Measurements from ENCODE around the gene SERTAD1. TPM values are rescaled to one million over a fixed set of nuclear protein-coding genes. Genes with fewer than 3 reads are reported as not detected.

SERTAD1 gene
- total RNA-seq, 1 experiment from 2014 or later = 4.4 TPM

- DNase-seq = no peak
- H3K4me3 ChIP-seq = no peak overlapping the region
- peaks cover 25% of the 10 kb centered on the region for H3K36me3 ChIP-seq
- H3K9me3 ChIP-seq (replicated peaks) = no peaks in the 10 kb centered on the region
- no peaks in the 10 kb centered on the region for H3K27me3 ChIP-seq
- no peak overlapping the region for H3K27ac ChIP-seq
- peaks cover 16% of the 10 kb centered on the region for H3K4me1 ChIP-seq
Measured at GRCh38 chr19:40371802-40372122, 54.0 kb downstream of the SERTAD1 start.

Other genes starting within 250 kb of the SERTAD1 start
- 9.5 and 10.1 TPM in 2 replicates for gene MAP3K10, start 234.6 kb downstream of the SERTAD1 start, total RNA-seq (2014; rRNA removed; shearing (Covaris generic))
- gene TTC9B, start 207.6 kb downstream of the SERTAD1 start, total RNA-seq (2014; rRNA removed; shearing (Covaris generic)) = not detected in 2 replicates
- 0.08 TPM in 1 of 2 replicates, not detected in the other for gene CCNP, start 199.3 kb downstream of the SERTAD1 start, total RNA-seq (2014; rRNA removed; shearing (Covaris generic))
- 138 and 142 TPM in 2 replicates for gene AKT2, start 140.6 kb downstream of the SERTAD1 start, total RNA-seq (2014; rRNA removed; shearing (Covaris generic))
- gene C19orf47, start 77.6 kb downstream of the SERTAD1 start, total RNA-seq (2014; rRNA removed; shearing (Covaris generic)) = 33.7 and 35.4 TPM in 2 replicates
- 287 and 295 TPM in 2 replicates for gene PLD3, start 77.3 kb downstream of the SERTAD1 start, total RNA-seq (2014; rRNA removed; shearing (Covaris generic))
- 0.10 TPM in 1 of 2 replicates, not detected in the other for gene HIPK4, start 35.8 kb downstream of the SERTAD1 start, total RNA-seq (2014; rRNA removed; shearing (Covaris generic))
- 2.9 and 4.0 TPM in 2 replicates for gene PRX, start 12.6 kb downstream of the SERTAD1 start, total RNA-seq (2014; rRNA removed; shearing (Covaris generic))
- gene SERTAD3, start 18.3 kb upstream of the SERTAD1 start, total RNA-seq (2014; rRNA removed; shearing (Covaris generic)) = 29.7 and 35.6 TPM in 2 replicates
- 3.8 and 6.6 TPM in 2 replicates for gene BLVRB, start 39.8 kb upstream of the SERTAD1 start, total RNA-seq (2014; rRNA removed; shearing (Covaris generic))
- gene SPTBN4, start 41.0 kb upstream of the SERTAD1 start, total RNA-seq (2014; rRNA removed; shearing (Covaris generic)) = 0.13 and 0.32 TPM in 2 replicates
- 44.1 and 46.6 TPM in 2 replicates for gene SHKBP1, start 150.9 kb upstream of the SERTAD1 start, total RNA-seq (2014; rRNA removed; shearing (Covaris generic))
- 4.0 and 5.6 TPM in 2 replicates for gene LTBP4, start 175.4 kb upstream of the SERTAD1 start, total RNA-seq (2014; rRNA removed; shearing (Covaris generic))